Fibroblast of pulmonary artery (primary cell): Measurements from ENCODE around the gene EGFR.
A peak's percentile ranks its signal among the peaks of the same experiment; 100 is the strongest.

Experiments used
- DNase-seq: peaks from one replicate; pipeline ENCODE4 v3.0.0-alpha.2; 2010; ENCODE audit warnings: low read depth
- H3K4me3 ChIP-seq: replicated peaks from 2 replicates; pipeline ENCODE4 v1.5.1; 2011; ENCODE audit warnings: low read depth, mild to moderate bottlenecking, control low read depth, low read length, moderate library complexity
- TF ChIP-seq, protein P1 (sequence below): IDR thresholded peaks from 2 replicates; pipeline ENCODE4 v1.5.1; 2011; ENCODE audit warnings: mild to moderate bottlenecking, control low read depth, low read length, inconsistent platforms; ENCODE audit errors: missing control alignments

Gene EGFR

DNA sequence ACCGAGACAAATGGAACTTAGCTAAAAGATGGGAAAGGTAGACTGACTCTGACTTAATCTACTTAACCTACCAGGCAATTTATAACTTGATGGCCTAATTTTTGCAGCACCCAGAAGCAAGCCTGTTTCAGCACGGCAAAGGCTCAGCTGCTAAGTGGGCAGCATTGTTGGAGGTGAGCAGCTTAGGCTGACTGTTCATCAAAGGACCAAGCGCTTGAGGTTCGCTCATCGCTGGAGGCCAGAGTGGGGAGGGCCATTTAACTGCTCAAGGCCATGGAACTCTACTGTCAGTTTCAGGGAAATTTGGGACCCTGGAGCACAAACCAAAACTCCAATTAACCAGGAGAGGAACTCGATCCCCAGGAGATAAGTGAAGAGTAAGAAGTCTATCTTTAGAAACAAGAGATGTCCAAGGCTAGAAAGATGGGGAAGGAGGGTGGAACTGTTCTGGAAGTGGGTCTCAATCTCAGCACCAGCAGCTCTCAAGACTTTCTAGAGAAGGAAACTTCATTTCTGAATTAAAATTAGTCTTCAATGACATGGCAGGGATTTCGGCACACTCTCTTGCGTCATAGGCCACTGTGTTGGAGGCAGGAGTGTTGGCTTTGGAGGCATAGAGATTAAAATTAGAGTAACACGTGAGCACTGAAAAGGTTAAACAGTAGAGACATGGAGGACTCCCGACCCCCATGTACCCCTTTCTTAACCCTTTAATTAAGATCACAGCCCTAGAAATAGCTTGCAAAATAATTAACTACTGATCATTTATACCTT lies 43.1 kb downstream of the EGFR start:
- H3K4me3 ChIP-seq, result no peak overlapping the region
- no peak for DNase-seq
- TF ChIP-seq, protein P1, sequence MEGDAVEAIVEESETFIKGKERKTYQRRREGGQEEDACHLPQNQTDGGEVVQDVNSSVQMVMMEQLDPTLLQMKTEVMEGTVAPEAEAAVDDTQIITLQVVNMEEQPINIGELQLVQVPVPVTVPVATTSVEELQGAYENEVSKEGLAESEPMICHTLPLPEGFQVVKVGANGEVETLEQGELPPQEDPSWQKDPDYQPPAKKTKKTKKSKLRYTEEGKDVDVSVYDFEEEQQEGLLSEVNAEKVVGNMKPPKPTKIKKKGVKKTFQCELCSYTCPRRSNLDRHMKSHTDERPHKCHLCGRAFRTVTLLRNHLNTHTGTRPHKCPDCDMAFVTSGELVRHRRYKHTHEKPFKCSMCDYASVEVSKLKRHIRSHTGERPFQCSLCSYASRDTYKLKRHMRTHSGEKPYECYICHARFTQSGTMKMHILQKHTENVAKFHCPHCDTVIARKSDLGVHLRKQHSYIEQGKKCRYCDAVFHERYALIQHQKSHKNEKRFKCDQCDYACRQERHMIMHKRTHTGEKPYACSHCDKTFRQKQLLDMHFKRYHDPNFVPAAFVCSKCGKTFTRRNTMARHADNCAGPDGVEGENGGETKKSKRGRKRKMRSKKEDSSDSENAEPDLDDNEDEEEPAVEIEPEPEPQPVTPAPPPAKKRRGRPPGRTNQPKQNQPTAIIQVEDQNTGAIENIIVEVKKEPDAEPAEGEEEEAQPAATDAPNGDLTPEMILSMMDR, result no peak

DNA sequence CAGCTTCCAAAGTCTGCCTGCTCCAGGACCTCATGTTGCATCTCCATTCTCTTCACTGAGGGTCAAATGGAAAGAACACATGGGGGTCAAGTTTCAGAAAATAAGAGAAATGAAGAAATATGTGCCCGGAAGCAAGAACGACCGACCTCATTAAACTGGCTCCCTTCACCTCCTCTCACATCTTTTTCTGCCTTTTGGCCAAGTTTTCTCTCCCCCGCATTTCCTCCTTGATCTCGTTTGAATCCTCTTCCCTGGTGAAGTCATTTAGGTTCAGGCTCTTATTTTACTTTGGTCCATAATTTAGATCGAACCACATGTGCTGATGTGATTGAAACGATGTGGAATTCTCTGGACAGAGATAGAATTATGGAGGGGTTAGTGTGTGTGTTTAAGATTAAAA lies 44.2 kb downstream of the EGFR start:
- H3K4me3 ChIP-seq, result no peak overlapping the region
- TF ChIP-seq, protein P1, result no peak
- no peak for DNase-seq

DNA sequence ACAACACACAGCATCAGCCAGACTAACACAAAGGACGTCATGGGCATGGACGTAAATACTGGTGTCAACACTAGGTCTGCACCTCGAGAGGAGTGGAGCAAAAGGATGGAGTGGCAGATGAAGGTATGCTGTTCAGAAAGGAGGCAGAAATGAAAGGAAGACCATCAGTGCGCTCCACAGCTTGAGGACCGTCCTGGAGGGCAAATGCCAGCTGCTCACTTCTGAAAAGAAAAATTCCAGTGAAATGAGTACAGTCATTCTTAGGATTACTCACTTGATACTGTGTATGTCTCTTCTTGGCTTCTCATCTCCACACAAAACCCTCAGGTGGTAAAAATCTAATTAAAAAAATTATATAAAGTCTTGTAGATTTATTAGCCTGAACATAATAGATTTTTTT lies 44.8 kb downstream of the EGFR start:
- TF ChIP-seq, protein P1, result no peak

DNA sequence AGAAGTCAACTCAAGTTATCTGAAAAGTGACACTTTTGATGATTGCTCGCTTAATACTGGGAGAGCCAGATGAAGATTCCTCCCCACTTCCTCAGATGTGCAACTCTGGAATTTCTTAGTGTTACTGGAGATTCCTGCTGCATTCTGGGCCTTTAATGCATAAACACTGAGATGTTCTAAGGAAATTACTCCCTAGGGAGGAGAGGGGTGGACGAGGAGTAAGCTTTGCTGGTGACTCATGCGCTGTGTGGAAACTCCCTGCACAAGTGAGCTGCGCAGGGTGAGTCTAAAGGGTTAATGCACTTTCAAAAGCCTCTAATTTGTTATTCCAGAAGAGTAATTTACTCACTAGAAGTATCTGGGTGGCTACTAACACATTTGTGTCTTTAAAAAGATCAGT lies 46.3 kb downstream of the EGFR start:
- no peak overlapping the region for H3K4me3 ChIP-seq
- peak; percentile 98 for DNase-seq
- TF ChIP-seq, protein P1, result no peak

More for the DNA sequence above, 44.8 kb downstream of the EGFR start:
- no peak for DNase-seq
- no peak overlapping the region for H3K4me3 ChIP-seq

DNA sequence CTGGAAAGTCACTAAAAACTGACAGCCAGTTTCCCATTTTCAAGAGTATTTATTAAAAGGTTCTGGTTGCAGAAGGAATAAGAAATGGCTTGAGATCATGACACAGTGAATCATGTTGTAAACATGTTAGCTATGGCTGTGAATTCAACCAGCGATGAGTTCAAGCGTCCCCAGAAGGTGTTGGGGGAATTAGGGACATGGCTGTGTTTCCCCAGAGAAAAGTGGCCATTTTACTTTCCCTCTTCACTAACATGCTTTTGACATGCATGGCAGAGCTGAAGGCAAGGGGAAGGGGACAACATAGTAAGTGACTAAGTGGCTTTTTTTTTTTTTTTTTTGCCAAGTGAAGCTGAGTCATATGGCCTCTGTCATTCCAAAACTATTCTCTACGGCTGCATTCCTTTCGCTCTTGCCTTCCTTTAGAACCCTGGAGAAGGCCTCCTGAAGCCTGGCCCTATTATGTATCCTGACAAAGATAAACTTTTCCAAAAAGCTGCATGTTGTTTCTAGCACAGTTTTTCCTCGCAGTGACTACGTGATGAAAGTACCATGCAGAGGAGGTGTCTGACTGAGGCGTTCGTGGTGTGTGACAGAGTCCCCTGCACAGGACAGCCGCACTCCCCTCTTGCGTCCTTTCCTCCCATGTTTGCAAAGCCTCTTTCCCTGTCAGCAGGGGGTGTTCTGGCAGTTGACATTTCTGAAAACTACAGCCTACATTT lies 46.9 kb downstream of the EGFR start:
- TF ChIP-seq, protein P1, result peak; percentile 29
- H3K4me3 ChIP-seq, result peak overlapping the region; percentile 13
- DNase-seq, result peak; percentile 90

DNA sequence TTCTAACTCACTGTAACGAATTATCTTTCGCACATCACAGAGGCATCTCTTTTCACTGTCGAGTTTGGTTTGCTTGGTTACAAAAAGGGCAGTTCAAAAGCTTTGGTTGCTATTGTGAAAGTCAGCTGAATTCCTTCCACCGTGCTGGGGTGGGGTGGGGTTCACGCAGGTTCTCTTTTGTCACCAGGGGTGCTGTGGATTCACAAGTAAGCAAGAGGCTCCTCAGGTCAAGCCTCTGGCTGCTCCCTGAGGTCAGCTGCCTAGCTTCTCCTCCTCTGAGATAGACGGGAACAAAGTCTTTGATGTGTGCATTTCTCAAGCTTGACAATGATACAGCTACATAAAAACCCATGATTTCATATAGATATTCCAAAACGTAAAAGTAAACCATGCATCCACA lies 47.7 kb downstream of the EGFR start:
- H3K4me3 ChIP-seq, result no peak overlapping the region
- TF ChIP-seq, protein P1, result no peak
- no peak for DNase-seq
